COLO668 (cell line): Measurements from ENCODE around the gene IRF2BPL.

Experiments
- DNase-seq: peaks from one replicate; lab custom pipeline; 2025; ENCODE audit not compliant: unreplicated experiment; lab: John Stamatoyannopoulos, UW

Gene IRF2BPL

DNA sequence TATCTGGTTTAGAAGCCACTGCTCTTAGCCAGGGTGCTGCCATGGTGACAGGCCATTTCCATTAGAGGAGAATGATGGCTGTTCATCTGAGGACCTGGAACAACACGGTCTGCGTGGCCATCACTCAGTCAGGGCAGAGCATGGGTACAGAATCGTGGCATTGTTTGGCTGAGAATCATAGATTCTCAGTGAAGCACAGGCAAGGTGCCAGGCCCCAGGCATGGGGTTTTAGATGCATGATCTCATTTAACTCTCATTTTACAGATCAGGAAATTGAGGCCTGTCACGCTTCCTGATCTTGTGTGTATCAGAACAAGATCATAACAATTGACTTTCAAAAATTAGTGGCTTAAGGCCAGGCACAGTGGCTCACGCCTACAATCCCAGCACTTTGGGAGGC is 26.8 kb upstream of the IRF2BPL start:
- DNase-seq: no peak

DNA sequence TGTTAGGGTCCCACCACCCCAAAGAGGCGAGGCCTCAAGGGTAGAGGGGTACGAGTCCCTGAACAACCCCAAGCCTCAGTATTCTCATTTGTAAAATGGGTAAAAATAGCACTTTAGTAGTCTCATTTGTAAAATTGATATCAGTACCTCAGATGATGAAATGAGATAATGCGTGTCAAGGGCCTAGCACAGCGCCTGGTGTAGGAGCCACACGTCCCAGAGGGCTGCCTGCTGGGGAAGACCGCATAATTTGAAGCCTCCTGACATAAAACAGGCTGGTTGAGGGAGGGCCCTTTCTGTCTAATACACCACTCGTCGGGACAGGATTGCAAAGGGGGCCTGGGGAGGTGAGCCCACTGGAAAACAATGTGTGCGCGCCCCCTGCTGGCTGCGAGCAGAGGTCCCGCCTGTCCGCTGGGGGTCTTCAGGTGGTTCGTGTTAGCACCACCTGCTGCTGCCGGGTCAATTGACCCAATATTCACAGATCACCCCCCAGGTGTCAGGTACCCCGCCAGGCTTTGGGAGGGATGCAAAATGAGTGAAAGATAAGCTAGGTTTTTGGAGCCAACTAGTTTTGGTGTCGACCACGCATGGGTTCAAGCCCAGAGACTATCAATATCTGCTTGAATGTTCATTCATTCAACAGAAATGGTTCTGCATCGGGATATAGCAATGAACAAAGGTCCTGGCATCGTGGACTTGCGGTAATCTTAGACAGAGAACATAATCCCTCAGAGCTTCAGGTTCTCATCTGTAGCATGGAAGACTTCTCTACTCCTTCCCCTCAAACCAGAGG is 24.7 kb upstream of the IRF2BPL start:
- peak; percentile 72 for DNase-seq

GRCh38 chr14:77052281-77053044 is 24.0 kb upstream of the IRF2BPL start:
- peak; percentile 20 for DNase-seq

GRCh38 chr14:77051116-77051515 is 22.6 kb upstream of the IRF2BPL start:
- no peak for DNase-seq

GRCh38 chr14:77046721-77047120 is 18.2 kb upstream of the IRF2BPL start:
- DNase-seq: no peak

- no peak for DNase-seq
Observed at GRCh38 chr14:77045238-77046162, 17.0 kb upstream of the IRF2BPL start.

DNA sequence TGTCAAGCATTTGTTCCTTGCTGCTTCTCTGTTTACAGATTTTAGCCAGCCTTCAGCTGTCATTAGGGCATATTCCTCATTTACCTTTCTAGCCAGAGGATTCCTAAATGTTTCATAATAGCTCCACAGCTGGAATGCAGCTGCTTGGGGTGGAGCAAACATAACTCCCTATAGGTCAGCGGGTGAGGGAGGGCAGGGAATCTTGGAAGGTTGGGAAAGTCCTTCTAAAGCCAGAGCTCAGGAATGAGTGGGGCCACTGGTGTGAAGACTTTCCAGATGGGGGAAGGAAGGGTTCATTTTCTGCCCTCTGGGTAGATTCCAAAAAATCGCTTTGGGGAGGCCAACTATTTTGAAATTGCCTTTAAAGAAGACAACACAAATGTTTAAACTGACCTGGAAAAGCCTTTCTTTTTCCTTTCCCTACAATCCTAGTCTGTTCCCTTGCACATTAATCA is 16.3 kb upstream of the IRF2BPL start:
- DNase-seq: no peak

DNA sequence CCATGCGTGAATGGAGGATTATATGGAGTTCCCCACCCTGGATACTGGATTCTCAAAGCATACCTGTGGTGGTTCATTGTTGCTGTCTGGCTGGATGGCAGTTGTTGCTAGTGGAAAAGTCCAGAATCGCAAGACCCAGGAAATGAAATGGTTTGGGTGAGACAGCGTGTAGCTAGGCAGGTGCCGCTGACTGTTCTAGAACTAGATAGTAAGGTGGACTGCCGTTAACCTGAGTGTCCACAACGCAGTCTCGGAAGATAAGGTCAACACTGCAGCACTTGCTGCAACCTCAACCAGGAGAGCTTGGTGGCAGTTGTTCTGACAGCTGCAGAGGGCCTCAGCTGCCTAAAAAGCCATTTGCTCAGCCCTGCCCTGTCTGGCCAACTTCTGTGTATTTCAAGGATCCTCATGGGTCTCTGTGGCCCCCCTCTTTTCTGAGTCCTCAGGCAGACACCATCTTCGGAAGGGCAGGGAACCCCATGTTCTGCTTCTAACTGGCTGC is 15.5 kb upstream of the IRF2BPL start:
- no peak for DNase-seq

DNA sequence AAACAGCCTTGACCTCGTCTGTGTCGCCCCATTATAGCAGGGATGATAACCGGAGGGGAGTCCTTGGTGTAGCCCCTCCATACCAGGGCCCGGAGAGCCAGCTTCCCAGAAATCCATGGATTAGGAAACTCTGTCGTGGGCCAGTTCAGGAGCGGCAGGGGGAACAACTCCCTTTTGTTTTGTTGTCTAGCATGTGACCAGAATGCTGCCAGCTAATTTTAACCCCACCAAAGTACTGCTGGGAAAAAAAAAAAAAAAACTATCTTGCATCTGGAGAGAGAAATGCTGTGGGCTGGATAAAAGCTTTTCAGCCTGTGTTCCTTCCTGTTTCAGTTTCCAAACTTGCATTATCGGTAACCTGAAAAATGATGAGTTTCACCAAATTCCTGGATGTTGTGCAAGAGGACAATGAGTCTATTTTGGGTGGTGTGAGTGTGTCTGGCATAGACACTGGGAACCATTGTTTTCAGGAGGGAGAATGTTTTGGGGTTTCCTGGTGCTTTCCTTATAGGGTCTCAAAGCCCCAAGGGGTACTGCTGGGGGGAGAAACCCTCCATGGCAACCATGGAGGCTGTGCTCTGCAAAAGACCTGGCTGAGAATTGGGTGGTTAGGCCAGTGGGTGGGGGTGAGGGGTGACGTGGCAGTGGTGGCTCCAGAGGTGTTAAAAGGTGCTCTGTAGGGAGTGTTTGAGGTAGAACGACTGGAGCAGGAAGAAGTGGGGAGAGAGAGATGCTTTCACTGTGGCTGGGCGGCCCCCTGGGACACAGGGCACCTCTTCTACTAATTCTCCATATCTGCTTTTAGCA is 14.9 kb upstream of the IRF2BPL start:
- DNase-seq: no peak

GRCh38 chr14:77041881-77042545 is 13.5 kb upstream of the IRF2BPL start:
- peak; percentile 33 for DNase-seq

DNA sequence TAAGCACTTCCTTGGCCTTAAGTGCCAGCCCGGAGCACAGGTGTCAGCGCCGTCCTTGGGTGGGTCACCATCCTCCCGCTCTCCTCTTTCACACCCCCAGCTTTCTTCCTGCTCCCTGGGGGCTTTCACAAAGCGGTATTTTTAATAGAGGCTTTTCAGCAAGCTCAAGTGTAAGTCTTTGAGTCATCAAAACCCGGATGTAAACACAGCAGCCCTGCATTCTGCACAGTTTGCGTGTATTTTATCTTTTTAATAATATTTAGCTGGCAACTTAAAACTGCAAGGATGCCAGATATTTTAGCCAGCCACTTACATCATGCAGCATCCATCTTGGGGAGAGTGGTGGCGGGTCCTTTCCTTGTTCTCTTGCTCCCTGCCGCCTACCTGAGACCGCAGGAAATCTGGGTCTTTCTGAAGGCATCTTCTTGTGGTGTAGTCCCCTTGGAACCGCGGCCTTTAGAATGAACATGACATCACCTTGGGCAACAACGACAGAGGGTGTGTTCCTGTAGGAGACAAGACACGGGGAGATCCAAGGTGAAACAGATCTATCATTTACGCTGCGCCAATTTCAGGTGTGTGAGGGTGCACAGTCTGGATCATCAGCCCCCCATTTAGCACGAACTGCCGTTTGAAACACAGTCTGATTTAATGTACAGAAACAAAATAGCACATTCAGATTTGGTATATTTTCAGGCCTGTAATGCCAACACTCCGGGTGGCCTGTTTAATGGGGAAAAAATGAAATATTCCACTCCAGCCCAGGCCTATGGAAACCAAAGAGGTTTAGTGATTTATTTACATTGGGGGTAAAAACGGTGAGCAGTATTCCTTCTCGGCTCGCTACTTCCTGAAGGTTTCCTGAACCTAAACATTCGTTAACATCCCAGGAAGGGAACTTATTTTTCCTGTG is 12.5 kb upstream of the IRF2BPL start:
- DNase-seq: peak; percentile 50

DNA sequence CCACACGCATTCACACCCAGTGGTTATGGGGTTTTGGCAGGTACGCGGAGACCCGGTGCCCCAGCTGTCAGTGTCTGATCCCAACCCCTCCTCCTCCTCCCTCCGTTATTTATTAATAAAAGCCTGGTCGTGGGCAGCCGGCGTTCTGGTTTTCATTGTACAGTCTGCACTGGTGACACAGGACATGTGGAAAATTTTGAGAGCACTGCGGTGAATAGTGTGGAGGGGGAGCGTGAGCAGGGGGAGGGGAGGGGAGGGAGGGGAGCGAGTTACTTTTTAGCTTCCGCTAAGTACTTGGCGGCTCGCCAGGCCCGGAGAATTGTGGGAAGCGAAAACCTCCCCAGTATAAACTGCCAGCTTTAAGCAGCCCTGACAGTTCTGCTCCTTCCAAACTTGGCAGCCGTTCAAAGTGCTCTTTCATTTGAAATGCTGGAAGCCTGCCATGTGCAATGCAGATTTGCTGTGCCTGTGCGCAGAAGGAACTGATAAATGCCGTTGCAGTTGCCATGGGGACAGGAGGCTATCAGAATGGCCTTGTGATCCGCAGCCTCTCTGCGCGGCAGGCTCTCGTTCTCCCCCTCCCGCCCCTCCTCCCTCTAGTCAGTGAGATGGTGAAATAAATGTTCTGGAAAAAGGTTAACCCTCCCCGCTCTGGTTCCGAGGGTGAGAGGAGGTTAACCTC is 11.7 kb upstream of the IRF2BPL start:
- peak; percentile 100 for DNase-seq

DNA sequence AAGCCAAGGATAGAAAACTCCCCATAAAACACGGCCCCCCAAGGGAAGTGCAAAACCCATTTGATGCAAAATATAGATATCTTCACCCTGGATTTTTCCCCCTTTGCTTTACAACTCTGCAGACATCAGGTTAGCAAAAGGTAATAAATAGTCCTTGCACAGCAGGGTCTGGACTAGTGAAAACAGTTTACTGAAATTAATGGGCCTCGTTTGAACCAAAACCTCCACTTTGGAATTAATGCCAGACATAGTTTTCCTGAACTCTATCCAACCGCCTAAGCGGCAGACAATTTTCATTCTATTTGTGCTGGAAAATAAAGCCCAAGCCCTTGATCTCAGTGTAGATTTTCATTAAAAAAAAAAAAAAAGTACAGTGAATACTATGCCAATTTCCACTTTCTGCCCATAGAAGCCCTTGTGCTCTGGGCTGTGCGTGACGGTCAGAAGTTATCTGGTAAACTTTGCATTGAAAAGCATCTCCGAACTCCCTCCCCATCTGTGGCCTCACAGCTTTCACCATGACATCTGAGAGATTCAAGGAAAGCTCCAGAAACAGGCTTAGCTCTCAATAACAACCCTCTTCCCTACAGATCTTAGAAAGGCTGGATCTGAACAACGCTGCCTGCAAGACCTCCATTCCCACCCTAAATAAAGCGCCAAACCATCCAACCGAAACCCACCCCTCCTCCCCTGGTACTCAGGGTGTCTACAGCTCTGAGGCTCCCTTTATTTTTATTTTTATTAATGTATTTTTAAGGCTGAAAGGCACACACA is 11.0 kb upstream of the IRF2BPL start:
- no peak for DNase-seq

DNA sequence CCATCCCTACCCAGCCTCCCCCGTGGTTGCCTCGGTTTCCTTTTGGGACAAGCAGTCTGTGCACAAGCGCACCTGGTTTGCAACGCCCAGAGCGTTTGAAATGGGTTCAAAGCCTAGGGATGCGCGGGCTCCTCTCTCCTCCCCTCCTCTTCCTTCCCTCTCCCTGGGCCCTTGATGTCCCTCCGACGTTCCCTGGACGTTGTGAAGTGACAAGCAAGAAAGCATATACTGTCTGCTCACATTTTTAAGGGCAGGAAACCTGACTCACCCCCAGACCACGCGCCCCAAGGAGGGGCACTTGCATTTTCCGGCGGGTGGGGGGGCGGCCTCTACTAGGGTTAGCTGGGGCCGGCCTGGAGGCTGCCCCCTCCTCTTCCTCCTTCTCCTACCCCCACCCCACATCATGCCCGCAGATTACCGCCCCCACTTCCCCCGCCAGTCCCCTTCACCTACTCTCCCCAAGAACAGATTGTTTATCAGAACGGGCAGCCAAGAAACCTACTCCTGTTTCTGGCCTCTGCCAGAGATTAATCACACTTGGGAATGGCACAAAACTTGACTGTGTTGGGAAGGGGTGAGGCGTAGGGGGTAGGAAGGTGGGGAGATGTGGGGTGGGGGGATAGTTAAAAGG is 9.5 kb upstream of the IRF2BPL start:
- no peak for DNase-seq

DNA sequence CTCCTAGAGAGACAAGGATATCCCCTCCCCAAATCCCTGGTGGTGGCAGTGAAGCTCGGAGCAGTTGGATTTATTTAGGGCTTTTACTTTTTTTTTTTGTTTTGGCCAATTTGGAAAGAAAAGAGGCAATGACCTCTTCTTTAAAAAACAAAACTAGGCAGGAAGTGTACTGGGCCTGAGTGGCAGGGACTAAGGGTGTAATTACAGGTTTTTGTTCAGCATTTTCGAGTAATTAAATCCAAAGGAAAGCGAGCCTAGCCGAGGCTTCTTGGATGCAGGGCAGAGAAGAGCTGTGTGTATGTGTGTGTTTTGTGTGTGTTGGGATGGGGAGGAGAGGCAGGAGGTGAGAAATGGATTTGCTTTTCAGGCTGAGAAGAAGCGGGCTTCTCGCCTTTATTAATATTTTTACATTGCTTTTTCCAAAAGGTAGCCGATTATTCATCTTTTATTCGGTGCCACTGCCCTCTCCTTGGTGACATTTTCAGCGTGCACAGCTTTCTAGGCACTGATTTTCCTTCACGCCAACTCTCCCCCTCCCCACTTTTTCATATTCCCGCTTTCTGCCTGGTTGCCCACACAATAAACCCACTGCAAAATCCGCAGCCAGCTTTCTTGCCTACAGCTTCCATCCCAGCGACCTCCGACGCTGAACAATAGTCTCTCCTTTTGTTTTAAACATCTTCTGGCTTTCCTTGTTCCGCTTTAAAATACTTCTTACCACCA is 8.9 kb upstream of the IRF2BPL start:
- DNase-seq: no peak
